DMS 273 (cell line): ENCODE data around the gene MRPL51.

Experiments
- DNase-seq: peaks from one replicate; lab custom pipeline; 2025; ENCODE audit not compliant: unreplicated experiment; lab: John Stamatoyannopoulos, UW

Gene MRPL51

DNA sequence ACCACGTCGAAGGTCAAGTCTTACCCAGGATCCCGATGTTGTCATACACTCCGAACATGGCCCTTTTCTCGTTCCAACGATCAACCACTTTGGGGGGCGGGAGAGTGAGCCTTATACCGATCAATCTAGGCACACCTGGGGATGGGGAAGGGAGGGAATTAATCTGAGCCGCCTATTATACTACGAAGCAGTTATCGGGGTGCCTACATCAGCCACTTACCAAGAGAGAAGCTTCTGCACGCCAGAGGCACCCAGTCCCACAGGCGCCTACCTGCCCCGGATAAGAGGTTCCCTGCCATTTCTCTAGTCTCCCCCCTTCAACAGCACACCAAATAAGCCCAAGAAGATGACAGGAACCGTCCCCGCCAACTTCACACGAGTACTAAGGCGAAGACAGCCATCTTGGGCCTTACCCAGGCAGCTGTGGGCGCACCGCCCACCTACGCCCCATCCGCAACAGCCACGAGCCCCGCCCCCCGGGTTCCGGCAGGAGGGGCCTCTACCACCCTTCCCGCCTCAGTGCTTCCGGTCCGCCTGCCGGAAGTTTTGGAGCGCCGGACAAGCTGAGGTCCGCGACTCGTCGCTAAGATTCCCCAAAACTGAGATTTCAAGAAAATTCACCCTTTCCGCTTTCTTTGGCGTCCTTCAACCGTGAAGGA, at the start of gene MRPL51:
MRPL51 (minus strand) TSS at position 425 of the 659 bp plus-strand sequence; CDS start at position 299, 126 bp downstream.
- DNase-seq, result peak; percentile 97

- no peak for DNase-seq
Observed at GRCh38 chr12:6542209-6543009, 49.3 kb upstream of the MRPL51 start.

- no peak for DNase-seq
Observed at GRCh38 chr12:6541371-6542165, 48.5 kb upstream of the MRPL51 start.

DNA sequence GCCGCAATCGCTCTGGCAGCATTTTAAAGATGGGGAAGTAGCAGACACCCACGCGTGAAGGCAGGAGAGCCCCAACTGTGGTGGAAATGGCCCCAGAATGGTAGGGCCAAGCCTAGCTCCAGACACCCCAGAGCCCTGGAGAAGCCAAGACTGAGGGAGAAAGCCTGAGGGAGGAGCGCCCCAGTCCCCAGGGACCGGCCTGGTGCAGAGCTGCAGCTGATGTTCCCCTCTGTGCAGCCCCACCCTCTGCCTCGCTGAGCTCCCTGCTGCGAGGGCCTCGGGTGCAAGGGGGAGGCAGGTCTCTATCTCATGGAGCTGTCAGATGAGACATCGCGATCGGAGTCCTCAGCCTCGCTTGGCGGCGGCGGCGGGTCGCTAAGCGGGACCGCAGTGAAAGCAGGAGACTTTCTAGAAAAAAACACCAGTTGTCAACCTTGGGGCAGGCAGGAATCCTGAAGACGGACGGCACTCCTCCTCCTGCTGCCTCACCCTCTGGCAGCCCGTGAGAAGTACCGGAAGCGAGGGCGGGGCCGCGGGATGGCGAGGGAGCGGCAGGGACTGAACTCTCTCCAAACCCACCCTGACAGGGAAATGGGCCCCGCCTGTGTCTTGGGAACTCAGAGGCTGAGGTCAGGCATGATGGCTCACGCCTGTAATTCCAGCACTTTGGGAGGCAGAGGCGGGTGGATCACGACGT, 47.3 kb upstream of the MRPL51 start:
- peak; percentile 76 for DNase-seq

GRCh38 chr12:6539707-6540134, 46.7 kb upstream of the MRPL51 start:
- no peak for DNase-seq

GRCh38 chr12:6539314-6539682, 46.2 kb upstream of the MRPL51 start:
- peak; percentile 64 for DNase-seq

GRCh38 chr12:6538420-6539313, 45.6 kb upstream of the MRPL51 start:
- DNase-seq, result peak; percentile 73

GRCh38 chr12:6537580-6538419, 44.7 kb upstream of the MRPL51 start:
- DNase-seq, result peak; percentile 88

GRCh38 chr12:6536894-6537579, 44.0 kb upstream of the MRPL51 start:
- peak; percentile 44 for DNase-seq

DNA sequence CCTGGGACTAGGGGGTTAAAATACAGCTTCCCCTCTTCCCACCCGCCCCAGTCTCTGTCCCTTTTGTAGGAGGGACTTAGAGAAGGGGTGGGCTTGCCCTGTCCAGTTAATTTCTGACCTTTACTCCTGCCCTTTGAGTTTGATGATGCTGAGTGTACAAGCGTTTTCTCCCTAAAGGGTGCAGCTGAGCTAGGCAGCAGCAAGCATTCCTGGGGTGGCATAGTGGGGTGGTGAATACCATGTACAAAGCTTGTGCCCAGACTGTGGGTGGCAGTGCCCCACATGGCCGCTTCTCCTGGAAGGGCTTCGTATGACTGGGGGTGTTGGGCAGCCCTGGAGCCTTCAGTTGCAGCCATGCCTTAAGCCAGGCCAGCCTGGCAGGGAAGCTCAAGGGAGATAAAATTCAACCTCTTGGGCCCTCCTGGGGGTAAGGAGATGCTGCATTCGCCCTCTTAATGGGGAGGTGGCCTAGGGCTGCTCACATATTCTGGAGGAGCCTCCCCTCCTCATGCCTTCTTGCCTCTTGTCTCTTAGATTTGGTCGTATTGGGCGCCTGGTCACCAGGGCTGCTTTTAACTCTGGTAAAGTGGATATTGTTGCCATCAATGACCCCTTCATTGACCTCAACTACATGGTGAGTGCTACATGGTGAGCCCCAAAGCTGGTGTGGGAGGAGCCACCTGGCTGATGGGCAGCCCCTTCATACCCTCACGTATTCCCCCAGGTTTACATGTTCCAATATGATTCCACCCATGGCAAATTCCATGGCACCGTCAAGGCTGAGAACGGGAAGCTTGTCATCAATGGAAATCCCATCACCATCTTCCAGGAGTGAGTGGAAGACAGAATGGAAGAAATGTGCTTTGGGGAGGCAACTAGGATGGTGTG, 43.1 kb upstream of the MRPL51 start:
- DNase-seq, result no peak

DNA sequence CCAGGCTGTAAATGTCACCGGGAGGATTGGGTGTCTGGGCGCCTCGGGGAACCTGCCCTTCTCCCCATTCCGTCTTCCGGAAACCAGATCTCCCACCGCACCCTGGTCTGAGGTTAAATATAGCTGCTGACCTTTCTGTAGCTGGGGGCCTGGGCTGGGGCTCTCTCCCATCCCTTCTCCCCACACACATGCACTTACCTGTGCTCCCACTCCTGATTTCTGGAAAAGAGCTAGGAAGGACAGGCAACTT, 42.6 kb upstream of the MRPL51 start:
- DNase-seq, result no peak

DNA sequence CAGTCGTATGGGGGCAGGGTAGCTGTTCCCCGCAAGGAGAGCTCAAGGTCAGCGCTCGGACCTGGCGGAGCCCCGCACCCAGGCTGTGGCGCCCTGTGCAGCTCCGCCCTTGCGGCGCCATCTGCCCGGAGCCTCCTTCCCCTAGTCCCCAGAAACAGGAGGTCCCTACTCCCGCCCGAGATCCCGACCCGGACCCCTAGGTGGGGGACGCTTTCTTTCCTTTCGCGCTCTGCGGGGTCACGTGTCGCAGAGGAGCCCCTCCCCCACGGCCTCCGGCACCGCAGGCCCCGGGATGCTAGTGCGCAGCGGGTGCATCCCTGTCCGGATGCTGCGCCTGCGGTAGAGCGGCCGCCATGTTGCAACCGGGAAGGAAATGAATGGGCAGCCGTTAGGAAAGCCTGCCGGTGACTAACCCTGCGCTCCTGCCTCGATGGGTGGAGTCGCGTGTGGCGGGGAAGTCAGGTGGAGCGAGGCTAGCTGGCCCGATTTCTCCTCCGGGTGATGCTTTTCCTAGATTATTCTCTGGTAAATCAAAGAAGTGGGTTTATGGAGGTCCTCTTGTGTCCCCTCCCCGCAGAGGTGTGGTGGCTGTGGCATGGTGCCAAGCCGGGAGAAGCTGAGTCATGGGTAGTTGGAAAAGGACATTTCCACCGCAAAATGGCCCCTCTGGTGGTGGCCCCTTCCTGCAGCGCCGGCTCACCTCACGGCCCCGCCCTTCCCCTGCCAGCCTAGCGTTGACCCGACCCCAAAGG, 42.1 kb upstream of the MRPL51 start:
- DNase-seq, result peak; percentile 67

DNA sequence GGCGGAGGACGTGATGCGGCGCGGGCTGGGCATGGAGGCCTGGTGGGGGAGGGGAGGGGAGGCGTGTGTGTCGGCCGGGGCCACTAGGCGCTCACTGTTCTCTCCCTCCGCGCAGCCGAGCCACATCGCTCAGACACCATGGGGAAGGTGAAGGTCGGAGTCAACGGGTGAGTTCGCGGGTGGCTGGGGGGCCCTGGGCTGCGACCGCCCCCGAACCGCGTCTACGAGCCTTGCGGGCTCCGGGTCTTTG, 41.6 kb upstream of the MRPL51 start:
- no peak for DNase-seq

GRCh38 chr12:6533923-6534694, 41.0 kb upstream of the MRPL51 start, which contains the start of gene GAPDH:
GAPDH (plus strand) TSS chr12:6534517; CDS start chr12:6534833, 316 bp downstream.
- peak; percentile 97 for DNase-seq

- no peak for DNase-seq
Observed at GRCh38 chr12:6533653-6533922, 40.5 kb upstream of the MRPL51 start.

DNA sequence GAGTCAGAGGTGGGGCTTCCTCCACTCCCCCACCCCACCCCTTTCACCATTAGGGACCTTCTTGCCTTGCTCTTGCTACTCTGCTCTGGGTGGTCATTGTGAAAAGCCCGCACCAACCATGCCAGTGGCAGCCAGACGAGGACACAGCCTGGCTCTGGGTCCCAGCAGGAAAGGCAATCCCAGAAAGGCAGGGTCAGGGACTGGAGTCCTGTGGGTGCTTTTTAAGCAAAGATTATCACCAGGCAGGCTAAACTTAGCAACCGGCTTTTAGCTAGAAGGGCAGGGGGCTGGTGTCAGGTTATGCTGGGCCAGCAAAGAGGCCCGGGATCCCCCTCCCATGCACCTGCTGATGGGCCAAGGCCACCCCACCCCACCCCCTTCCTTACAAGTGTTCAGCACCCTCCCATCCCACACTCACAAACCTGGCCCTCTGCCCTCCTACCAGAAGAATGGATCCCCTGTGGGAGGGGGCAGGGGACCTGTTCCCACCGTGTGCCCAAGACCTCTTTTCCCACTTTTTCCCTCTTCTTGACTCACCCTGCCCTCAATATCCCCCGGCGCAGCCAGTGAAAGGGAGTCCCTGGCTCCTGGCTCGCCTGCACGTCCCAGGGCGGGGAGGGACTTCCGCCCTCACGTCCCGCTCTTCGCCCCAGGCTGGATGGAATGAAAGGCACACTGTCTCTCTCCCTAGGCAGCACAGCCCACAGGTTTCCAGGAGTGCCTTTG, 40.0 kb upstream of the MRPL51 start:
- peak; percentile 87 for DNase-seq
